Measurements from ENCODE around the gene VRTN.

- no peak for TF ChIP-seq CTCF (conservative IDR thresholded peaks at IDR 0.05; ENCODE audit: low read length)
- TF ChIP-seq EZH2phosphoT487 (IDR thresholded peaks at IDR 0.05; ENCODE audit: borderline replicate concordance), result no peak
These were observed at the start of gene VRTN for GRCh38 chr14:74348241-74348734.
